Activated CD4-positive, alpha-beta T cell treated with anti-CD3 and anti-CD28 coated beads, Interleukin-2, amount 50 U/mL, for 4 hours (primary cell): ENCODE data around the gene MRPL4.

ENCODE experiments used
- DNase-seq, 2 experiments: peaks; one replicate each; pipeline ENCODE4 v3.0.0-alpha.2; 2020

The MRPL4 gene

GRCh38 chr19:10251792-10252694 is at the start of gene MRPL4:
TSS of gene MRPL4 (plus strand) at chr19:10252214. CDS start at chr19:10252254, 40 bp downstream.
- peak; percentile 95 to 97 for DNase-seq

GRCh38 chr19:10203686-10204085 is 48.3 kb upstream of the MRPL4 start:
- no peak for DNase-seq

- no peak for DNase-seq
Observed at GRCh38 chr19:10205636-10206035, 46.4 kb upstream of the MRPL4 start.

- no peak for DNase-seq
Observed at GRCh38 chr19:10206226-10206885, 45.7 kb upstream of the MRPL4 start.

- no peak for DNase-seq
Observed at GRCh38 chr19:10207026-10207425, 45.0 kb upstream of the MRPL4 start.

- no peak for DNase-seq
Observed at GRCh38 chr19:10209315-10209714, 42.7 kb upstream of the MRPL4 start.

- DNase-seq: no peak
Observed at GRCh38 chr19:10211061-10211460, 41.0 kb upstream of the MRPL4 start.

- DNase-seq: no peak
Observed at GRCh38 chr19:10211691-10212090, 40.3 kb upstream of the MRPL4 start.

- DNase-seq: no peak
Observed at GRCh38 chr19:10214784-10215183, 37.2 kb upstream of the MRPL4 start.

- no peak for DNase-seq
Observed at GRCh38 chr19:10217085-10217484, 34.9 kb upstream of the MRPL4 start.

- peak; percentile 20 to 34 for DNase-seq
Observed at GRCh38 chr19:10219678-10220077, 32.3 kb upstream of the MRPL4 start.

- DNase-seq: no peak
Observed at GRCh38 chr19:10220695-10221094, 31.3 kb upstream of the MRPL4 start.

- no peak for DNase-seq
Observed at GRCh38 chr19:10222201-10222890, 29.7 kb upstream of the MRPL4 start.

- DNase-seq: no peak
Observed at GRCh38 chr19:10223488-10224213, 28.4 kb upstream of the MRPL4 start.

GRCh38 chr19:10224337-10224736 is 27.7 kb upstream of the MRPL4 start:
- DNase-seq: no peak

- no peak for DNase-seq
Observed at GRCh38 chr19:10226021-10226375, 26.0 kb upstream of the MRPL4 start.

- DNase-seq: no peak
Observed at GRCh38 chr19:10226376-10227025, 25.5 kb upstream of the MRPL4 start.

GRCh38 chr19:10227026-10227971 is 24.7 kb upstream of the MRPL4 start:
- no peak for DNase-seq

- DNase-seq: no peak
Observed at GRCh38 chr19:10228393-10228792, 23.6 kb upstream of the MRPL4 start.

GRCh38 chr19:10228920-10229319 is 23.1 kb upstream of the MRPL4 start:
- peak; percentile 32 to 37 for DNase-seq

GRCh38 chr19:10230173-10230860 is 21.7 kb upstream of the MRPL4 start:
- peak; percentile 78 to 85 for DNase-seq
